Loucy (cell line): Measurements from ENCODE around the gene CADM1.

Experiments
- CTCF ChIP-seq: fragments of 200-600 bp; sonication (generic); conservative IDR thresholded peaks from 2 replicates; pipeline ENCODE4 v1.5.1; 2014; ENCODE audit warnings: mild to moderate bottlenecking, antibody characterized with exemption, low read length
- EZH2phosphoT487 ChIP-seq: fragments of 200-600 bp; IDR thresholded peaks from 2 replicates; pipeline ENCODE4 v1.6.1; 2018; ENCODE audit warnings: antibody characterized with exemption, mild to moderate bottlenecking, moderate library complexity, borderline replicate concordance

GRCh38 chr11:115477410-115477809 is 26.8 kb downstream of the CADM1 start:
- TF ChIP-seq CTCF = no peak
- TF ChIP-seq EZH2phosphoT487 = no peak
